ENCODE data around the gene HPDL. TPM values are rescaled to one million over a fixed set of nuclear protein-coding genes. Genes with fewer than 3 reads are reported as not detected.

HPDL gene
- total RNA-seq, 1 donor from 2014 or later: not detected

- no peak for DNase-seq (ENCODE audit: low read depth)
These were observed 4.1 kb upstream of the HPDL start for GRCh38 chr1:45322486-45323040.

- peak; percentile 11 for DNase-seq (ENCODE audit: low read depth)
These were observed 716 bp upstream of the HPDL start for GRCh38 chr1:45325851-45326506.

DNA sequence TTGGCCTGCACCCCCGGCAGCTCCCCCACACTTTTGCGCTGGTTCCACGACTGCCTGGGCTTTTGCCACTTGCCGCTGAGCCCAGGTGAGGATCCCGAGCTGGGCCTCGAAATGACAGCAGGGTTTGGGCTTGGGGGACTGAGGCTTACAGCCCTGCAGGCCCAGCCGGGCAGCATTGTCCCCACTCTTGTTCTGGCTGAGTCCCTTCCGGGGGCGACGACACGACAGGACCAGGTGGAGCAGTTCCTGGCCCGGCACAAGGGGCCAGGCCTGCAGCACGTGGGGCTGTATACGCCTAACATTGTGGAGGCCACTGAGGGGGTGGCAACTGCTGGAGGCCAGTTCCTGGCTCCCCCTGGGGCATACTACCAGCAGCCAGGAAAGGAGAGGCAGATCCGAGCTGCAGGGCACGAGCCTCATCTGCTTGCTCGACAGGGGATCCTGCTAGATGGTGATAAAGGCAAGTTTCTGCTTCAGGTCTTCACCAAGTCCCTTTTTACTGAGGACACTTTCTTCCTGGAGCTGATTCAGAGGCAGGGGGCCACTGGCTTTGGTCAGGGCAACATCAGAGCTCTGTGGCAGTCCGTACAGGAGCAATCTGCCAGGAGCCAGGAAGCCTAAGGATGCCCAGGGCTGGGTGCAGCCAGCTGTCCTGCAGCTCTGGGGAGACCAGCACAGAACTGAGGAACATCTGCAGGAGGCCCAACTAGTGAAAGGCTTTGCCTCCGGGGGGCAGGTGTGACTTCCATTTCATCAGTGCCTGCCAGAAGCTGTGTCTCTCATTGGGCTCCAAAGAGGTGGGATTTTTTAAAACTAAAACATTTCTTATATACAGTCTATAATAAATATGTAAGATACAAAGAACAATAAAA is 1.2 kb downstream of the HPDL start:
- DNase-seq (ENCODE audit: low read depth): no peak

GRCh38 chr1:45328680-45329079 is 2.0 kb downstream of the HPDL start:
- DNase-seq (ENCODE audit: low read depth): no peak

DNA sequence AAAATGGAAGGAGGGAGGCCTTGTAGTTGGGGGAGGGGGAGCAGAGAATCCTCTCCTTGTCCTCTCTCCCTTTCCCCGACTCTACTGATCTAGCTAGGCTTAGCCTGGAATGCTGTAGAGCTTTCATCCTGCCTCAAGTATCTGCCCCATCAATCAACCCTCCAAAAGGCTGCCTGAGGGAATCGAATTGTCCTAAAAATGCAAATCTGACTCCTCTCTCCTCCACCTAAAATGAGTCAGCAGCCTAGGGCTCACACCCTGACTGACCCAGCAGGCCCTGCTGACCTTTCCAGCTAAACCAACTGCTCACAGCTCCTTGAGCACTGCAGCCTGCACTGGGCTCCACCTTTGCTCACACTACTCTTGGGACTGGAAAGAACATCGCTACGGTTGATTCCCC is 2.8 kb downstream of the HPDL start:
- no peak for DNase-seq (ENCODE audit: low read depth)

- DNase-seq (ENCODE audit: low read depth): no peak
These were observed 5.0 kb downstream of the HPDL start for GRCh38 chr1:45331436-45332345.

GRCh38 chr1:45332346-45332720 is 5.6 kb downstream of the HPDL start:
- DNase-seq (ENCODE audit: low read depth): no peak

GRCh38 chr1:45334308-45335245 is 7.9 kb downstream of the HPDL start:
- no peak for DNase-seq (ENCODE audit: low read depth)

DNA sequence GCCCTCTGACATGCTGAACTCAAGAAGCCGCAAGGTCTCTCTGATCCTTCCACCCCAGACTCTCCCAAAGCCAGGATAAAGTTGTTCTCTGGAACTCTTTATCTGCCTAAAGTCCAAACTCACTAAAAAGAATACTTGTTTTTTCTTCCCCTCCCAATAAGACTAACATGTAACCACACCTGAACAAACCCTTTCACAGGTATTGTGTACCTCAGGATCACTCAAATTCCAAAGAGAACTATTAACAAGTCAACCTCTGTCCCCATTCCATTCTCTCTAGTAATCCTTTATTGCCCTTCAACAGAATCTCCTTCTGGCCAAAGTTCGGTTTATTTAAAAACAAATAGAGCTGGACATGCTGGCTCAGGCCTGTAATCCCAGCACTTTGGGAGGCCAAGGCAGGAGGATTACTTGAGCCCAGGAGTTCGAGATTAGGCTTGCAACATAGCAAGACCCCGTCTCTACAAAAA is 9.2 kb downstream of the HPDL start:
- no peak for DNase-seq (ENCODE audit: low read depth)

GRCh38 chr1:45337630-45338325 is 11.1 kb downstream of the HPDL start:
- DNase-seq (ENCODE audit: low read depth): no peak

DNA sequence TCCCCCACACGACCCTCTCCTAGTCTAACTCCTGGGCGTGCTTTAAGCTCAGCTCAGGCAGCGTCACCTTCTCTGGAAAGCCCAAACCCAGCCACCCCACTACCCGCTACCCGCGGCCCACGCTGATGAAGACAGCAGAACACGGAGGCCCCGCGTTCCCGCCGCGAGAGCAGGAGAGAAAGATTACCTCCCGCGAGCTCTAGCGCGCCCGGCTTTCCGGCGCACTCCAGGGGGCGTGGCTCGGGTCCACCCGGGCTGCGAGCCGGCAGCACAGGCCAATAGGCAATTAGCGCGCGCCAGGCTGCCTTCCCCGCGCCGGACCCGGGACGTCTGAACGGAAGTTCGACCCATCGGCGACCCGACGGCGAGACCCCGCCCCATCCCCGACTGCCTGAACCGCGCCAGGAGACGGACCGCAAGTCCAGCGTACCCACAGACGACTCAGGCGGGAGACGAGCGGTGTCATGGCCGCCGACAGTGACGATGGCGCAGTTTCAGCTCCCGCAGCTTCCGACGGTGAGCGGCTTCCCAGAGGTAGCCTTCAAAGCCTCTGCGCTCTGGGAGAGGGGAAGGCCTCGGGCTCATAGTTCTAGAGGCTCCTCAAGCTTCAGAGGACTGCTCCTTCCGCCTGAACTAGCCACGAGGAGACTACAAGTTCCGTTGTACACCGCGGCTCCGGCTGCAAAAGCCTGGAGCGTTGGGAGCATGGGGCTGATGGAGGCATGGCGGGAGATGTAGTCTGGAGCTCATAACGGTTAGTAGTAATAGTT is 13.3 kb downstream of the HPDL start, which contains the start of the genes MUTYH and TOE1:
Gene MUTYH, minus strand, starts transcription at position 652 of the 770 bp plus-strand sequence. CDS start 5,935 bp downstream, outside the sequence.
Gene TOE1, plus strand, starts transcription at position 382 of the 770 bp plus-strand sequence. Its CDS starts 83 bp downstream, at position 465.
- peak; percentile 90 for DNase-seq (ENCODE audit: low read depth)

- DNase-seq (ENCODE audit: low read depth): peak; percentile 27
These were observed 14.2 kb downstream of the HPDL start for GRCh38 chr1:45340816-45341466.

- no peak for DNase-seq (ENCODE audit: low read depth)
These were observed 17.8 kb downstream of the HPDL start for GRCh38 chr1:45344499-45344898.

DNA sequence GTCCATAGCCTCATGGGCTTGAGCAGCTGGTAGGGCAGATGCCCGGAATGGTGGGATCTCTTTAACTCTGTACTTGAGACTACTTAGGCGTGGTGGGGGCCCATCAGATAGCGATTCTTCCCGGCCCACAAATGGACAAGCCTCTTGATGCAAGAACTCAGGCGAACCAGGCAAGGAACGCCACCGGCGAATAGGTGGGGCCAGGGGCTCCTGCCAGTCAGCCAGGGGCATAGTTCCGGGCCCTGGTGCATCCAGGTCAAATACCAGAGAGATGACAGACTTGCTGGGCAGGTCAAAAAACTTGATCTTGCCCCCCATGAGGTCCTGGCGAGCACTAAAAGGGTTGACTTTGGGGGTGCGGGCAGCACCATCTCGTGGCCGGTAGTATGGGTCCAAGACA is 18.3 kb downstream of the HPDL start:
- no peak for DNase-seq (ENCODE audit: low read depth)

- DNase-seq (ENCODE audit: low read depth): no peak
These were observed 19.8 kb downstream of the HPDL start for GRCh38 chr1:45346473-45346872.

GRCh38 chr1:45348020-45348419 is 21.3 kb downstream of the HPDL start:
- peak; percentile 18 for DNase-seq (ENCODE audit: low read depth)

DNA sequence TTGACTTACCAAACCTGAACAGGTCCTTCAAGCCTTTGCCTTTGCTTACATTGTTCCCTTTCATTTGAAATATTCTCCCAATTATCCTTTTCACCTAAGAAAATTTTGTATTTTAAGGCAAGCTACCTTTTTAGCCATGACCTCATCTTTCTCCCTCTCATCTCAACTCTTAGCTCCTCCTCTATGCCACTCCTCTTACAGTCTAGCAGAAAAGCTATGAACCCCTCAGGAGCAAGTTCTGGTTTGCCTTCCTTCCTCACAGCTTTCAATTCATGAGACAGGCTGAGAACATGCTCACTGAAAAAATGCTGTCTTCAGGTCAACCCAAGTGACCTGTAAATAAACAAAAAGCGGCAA is 21.9 kb downstream of the HPDL start:
- DNase-seq (ENCODE audit: low read depth): no peak
